Natural killer cell (primary cell): Measurements from ENCODE around the gene CCDC12. TPM values are rescaled to one million over a fixed set of nuclear protein-coding genes. Genes with fewer than 3 reads are reported as not detected.

ENCODE experiments used
- ATAC-seq, 3 donors: fragments of 150-1000 bp in 2 of 3; fragments of 200-7000 bp in 1 of 3; cut with Tn5 transposase; 1 replicate in 1 of 3; 2 replicates in 2 of 3; pipeline ENCODE4 v1.10.0; 2021; ENCODE audit warnings: mild to moderate bottlenecking in 2 of 3, moderate library complexity in 2 of 3
- DNase-seq, 2 donors: peaks; one replicate each; pipeline versions ENCODE4 v3.0.0 to v3.0.0-alpha.2; 2013 to 2021; ENCODE audit warnings: mixed read lengths in 1 of 2
- H3K27ac ChIP-seq: one replicate; pipeline ENCODE4 v1.5.1; 2013; ENCODE audit warnings: mild to moderate bottlenecking, low read length
- H3K27me3 ChIP-seq: one replicate; pipeline ENCODE4 v1.6.1; 2013; ENCODE audit warnings: low read length; ENCODE audit not compliant: control insufficient read depth, insufficient read depth
- H3K36me3 ChIP-seq: one replicate; pipeline ENCODE4 v1.6.1; 2013; ENCODE audit warnings: low read length; ENCODE audit not compliant: control insufficient read depth, insufficient read depth
- H3K4me1 ChIP-seq: one replicate; pipeline ENCODE4 v1.6.1; 2013; ENCODE audit warnings: low read length; ENCODE audit not compliant: control insufficient read depth, insufficient read depth
- H3K4me3 ChIP-seq: one replicate; pipeline ENCODE4 v1.5.1; 2013; ENCODE audit warnings: low read length
- H3K9me3 ChIP-seq: one replicate; pipeline ENCODE4 v1.6.1; 2013; ENCODE audit warnings: low read length; ENCODE audit not compliant: control insufficient read depth, insufficient read depth
- H3K27ac Mint-ChIP-seq, 2 donors: one replicate each; pipeline ENCODE4 v1.8.0; 2022; ENCODE audit warnings: mild to moderate bottlenecking in 2 of 2, mixed read lengths in 2 of 2, moderate library complexity in 1 of 2
- H3K27me3 Mint-ChIP-seq, 2 donors: one replicate each; pipeline ENCODE4 v1.8.0; 2022; ENCODE audit warnings: low read depth in 2 of 2, mixed read lengths in 2 of 2
- H3K36me3 Mint-ChIP-seq: one replicate; pipeline ENCODE4 v1.8.0; 2022; ENCODE audit warnings: mixed read lengths
- H3K4me1 Mint-ChIP-seq, 2 donors: one replicate each; pipeline ENCODE4 v1.8.0; 2022; ENCODE audit warnings: mixed read lengths in 2 of 2
- H3K4me3 Mint-ChIP-seq: one replicate; pipeline ENCODE4 v1.8.0; 2022; ENCODE audit warnings: mild to moderate bottlenecking, moderate library complexity, mixed read lengths
- H3K9me3 Mint-ChIP-seq, 2 donors: one replicate each; pipeline ENCODE4 v1.8.0; 2022; ENCODE audit warnings: mixed read lengths in 2 of 2
- CTCF ChIP-seq: fragments of 200-600 bp; IDR thresholded peaks from one replicate; pipeline ENCODE4 v1.8.0; 2022; ENCODE audit warnings: antibody characterized with exemption
- WGBS: methylation state at CpG from one replicate; pipeline ENCODE4 v1.1.7; 2013; ENCODE audit warnings: missing lambda C conversion rate; ENCODE audit not compliant: insufficient coverage; 5-methylcytosine and 5-hydroxymethylcytosine counted together
- intact Hi-C: fragments of 100-400 bp; cut with micrococcal nuclease; formaldehyde crosslinking; loops from one replicate; pipeline ENCODE4 v1.14.2; 2022
- total RNA-seq, 4 donors: library from RNA; stranded (reverse); fragments of 120-200 nt in 1 of 4; gene quantifications; one replicate each; pipeline versions ENCODE4 v1.2.3 to v1.2.4, GENCODE V29; 2013 to 2022

Gene CCDC12
- total RNA-seq, 3 donors from 2014 or later (not counting 1 experiment from before 2014, with no cell fraction given): 104 to 114 (median 111) TPM

GRCh38 chr3:46996689-46997452 lies 20.3 kb upstream of the CCDC12 start:
- no peaks in the 10 kb centered on the region for H3K9me3 ChIP-seq
- Mint-ChIP-seq H3K9me3 (no peaks in the 10 kb centered on the region), H3K27me3 (no peaks in the 10 kb centered on the region), H3K4me1 (peaks cover 30 to 42% of the 10 kb centered on the region in 2 donors), H3K27ac (peak overlapping the region; percentile 64 to 72), H3K4me3 (no peak overlapping the region), H3K36me3 (no peaks in the 10 kb centered on the region)
- H3K4me3 ChIP-seq: no peak overlapping the region
- DNase-seq (no peak), ATAC-seq (no peak)
- TF ChIP-seq CTCF: no peak
- no peaks in the 10 kb centered on the region for H3K27me3 ChIP-seq
- WGBS: 65% methylated on average over 12 of the region's 12 CpGs
- peaks cover 93% of the 10 kb centered on the region for H3K36me3 ChIP-seq
- intact Hi-C loops: loop anchor here (1.0 kb wide), 1 partner anchor 74 kb away; no protein-coding TSS in a partner anchor
- peaks cover 41% of the 10 kb centered on the region for H3K4me1 ChIP-seq
- H3K27ac ChIP-seq: no peak overlapping the region

GRCh38 chr3:46995901-46996562 lies 19.5 kb upstream of the CCDC12 start:
- ATAC-seq (no peak), DNase-seq (no peak)
- Mint-ChIP-seq H3K4me3 (no peak overlapping the region), H3K4me1 (peaks cover 22 to 43% of the 10 kb centered on the region in 2 donors), H3K36me3 (no peaks in the 10 kb centered on the region), H3K27ac (no peak overlapping the region), H3K9me3 (no peaks in the 10 kb centered on the region), H3K27me3 (no peaks in the 10 kb centered on the region)
- Histone ChIP-seq H3K27ac (no peak overlapping the region), H3K4me3 (no peak overlapping the region), H3K9me3 (no peaks in the 10 kb centered on the region), H3K36me3 (peaks cover 92% of the 10 kb centered on the region), H3K4me1 (peaks cover 38% of the 10 kb centered on the region), H3K27me3 (no peaks in the 10 kb centered on the region)
- intact Hi-C loops: loop anchor here (1.0 kb wide), 1 partner anchor 73 kb away; no protein-coding TSS in a partner anchor
- WGBS: 94% methylated on average over 22 of the region's 22 CpGs
- TF ChIP-seq CTCF: no peak

- Mint-ChIP-seq H3K4me1 (peaks cover 15 to 43% of the 10 kb centered on the region in 2 donors), H3K27ac (no peak overlapping the region), H3K36me3 (no peaks in the 10 kb centered on the region), H3K27me3 (no peaks in the 10 kb centered on the region), H3K9me3 (no peaks in the 10 kb centered on the region), H3K4me3 (no peak overlapping the region)
- no peak for DNase-seq
- intact Hi-C loops: no loop called here
- H3K4me3 ChIP-seq: no peak overlapping the region
- 95% methylated on average over 29 of the region's 29 CpGs for WGBS
- H3K27ac ChIP-seq: no peak overlapping the region
- H3K36me3 ChIP-seq: peaks cover 92% of the 10 kb centered on the region
- H3K4me1 ChIP-seq: peaks cover 39% of the 10 kb centered on the region
- H3K9me3 ChIP-seq: no peaks in the 10 kb centered on the region
- TF ChIP-seq CTCF: no peak
- no peak for ATAC-seq
- H3K27me3 ChIP-seq: no peaks in the 10 kb centered on the region
These were observed 18.5 kb upstream of the CCDC12 start for GRCh38 chr3:46994801-46995731.
